Ectodermal cell (in vitro differentiated cells): ENCODE results near the gene CTSO. TPM values are rescaled to one million over a fixed set of nuclear protein-coding genes. Genes with fewer than 3 reads are reported as not detected.

Experiments
- H3K27ac ChIP-seq: 2 replicates; pipeline ENCODE4 v1.7.0; 2013; ENCODE audit warnings: mild to moderate bottlenecking, low read depth, low read length; ENCODE audit not compliant: insufficient read depth, poor library complexity, severe bottlenecking
- H3K27me3 ChIP-seq: 2 replicates; pipeline ENCODE4 v1.7.0; 2013; ENCODE audit warnings: mild to moderate bottlenecking, low read length; ENCODE audit not compliant: insufficient read depth, control insufficient read depth, poor library complexity, severe bottlenecking
- H3K36me3 ChIP-seq: one replicate; pipeline ENCODE4 v1.7.0; 2013; ENCODE audit warnings: low read length; ENCODE audit not compliant: control insufficient read depth, insufficient read depth
- H3K4me1 ChIP-seq: one replicate; pipeline ENCODE4 v1.7.0; 2013; ENCODE audit warnings: low read length; ENCODE audit not compliant: control insufficient read depth, insufficient read depth
- H3K4me3 ChIP-seq: 2 replicates; pipeline ENCODE4 v1.7.0; 2013; ENCODE audit warnings: low read depth, low read length, control low read depth; ENCODE audit not compliant: insufficient read depth
- H3K9me3 ChIP-seq: 2 replicates; pipeline ENCODE4 v1.7.0; 2013; ENCODE audit warnings: mild to moderate bottlenecking, low read length, moderate library complexity; ENCODE audit not compliant: control insufficient read depth
- WGBS, 2 experiments: methylation state at CpG; one replicate each; pipeline ENCODE4 v1.1.7; 2013; ENCODE audit warnings: missing lambda C conversion rate in 2 of 2; 5-methylcytosine and 5-hydroxymethylcytosine counted together
- polyA plus RNA-seq, 4 experiments: library from polyadenylated mRNA; stranded (reverse); fragments of 50-300 nt; gene quantifications; one replicate each; pipeline ENCODE4 v1.2.3, GENCODE V29; 2013

The CTSO gene
- polyA plus RNA-seq (2013, experiment 1 of 4), result 5.6 TPM
- polyA plus RNA-seq (2013, experiment 2 of 4), result 6.8 TPM
- polyA plus RNA-seq (2013, experiment 3 of 4), result 5.3 TPM
- polyA plus RNA-seq (2013, experiment 4 of 4), result 7.4 TPM

GRCh38 chr4:155953151-155954117 is at the start of gene CTSO:
Gene CTSO (minus strand): TSS chr4:155953866. CDS start chr4:155953847, 19 bp downstream.
- Histone ChIP-seq H3K4me3 (peak within 1 kb of the TSS; percentile 61), H3K36me3 (no peaks in the 10 kb centered on the region), H3K4me1 (no peaks in the 10 kb centered on the region), H3K9me3 (no peaks in the 10 kb centered on the region), H3K27ac (no peak within 1 kb of the TSS), H3K27me3 (no peaks in the 10 kb centered on the region)
- 6 to 7% methylated on average over 58 of the region's 58 CpGs for whole genome bisulfite sequencing, 2 experiments

- no peaks in the 10 kb centered on the region for H3K9me3 ChIP-seq
- peaks cover 34% of the 10 kb centered on the region for H3K27me3 ChIP-seq
- no peak overlapping the region for H3K4me3 ChIP-seq
- peaks cover 9% of the 10 kb centered on the region for H3K4me1 ChIP-seq
- no peak overlapping the region for H3K27ac ChIP-seq
- WGBS, 2 experiments, result 100% methylated on average over 2 of the region's 3 CpGs; no CpG with 5 or more reads in 1 of the 2 experiments
- H3K36me3 ChIP-seq, result no peaks in the 10 kb centered on the region
Measured at GRCh38 chr4:156000491-156000890, 46.8 kb upstream of the CTSO start.

- H3K36me3 ChIP-seq, result no peaks in the 10 kb centered on the region
- no peaks in the 10 kb centered on the region for H3K9me3 ChIP-seq
- H3K4me1 ChIP-seq, result peaks cover 9% of the 10 kb centered on the region
- WGBS, 2 experiments, result 6 to 7% methylated on average over 7 of the region's 7 CpGs
- H3K27me3 ChIP-seq, result peaks cover 34% of the 10 kb centered on the region
- H3K27ac ChIP-seq, result peak overlapping the region; percentile 61
- no peak overlapping the region for H3K4me3 ChIP-seq
Measured at GRCh38 chr4:155999725-156000124, 46.1 kb upstream of the CTSO start.

- no peaks in the 10 kb centered on the region for H3K36me3 ChIP-seq
- H3K27ac ChIP-seq, result no peak overlapping the region
- peaks cover 8% of the 10 kb centered on the region for H3K4me1 ChIP-seq
- peaks cover 28% of the 10 kb centered on the region for H3K27me3 ChIP-seq
- H3K4me3 ChIP-seq, result no peak overlapping the region
- H3K9me3 ChIP-seq, result no peaks in the 10 kb centered on the region
Measured at GRCh38 chr4:155995069-155995468, 41.4 kb upstream of the CTSO start.

- Histone ChIP-seq H3K27me3 (no peaks in the 10 kb centered on the region), H3K9me3 (no peaks in the 10 kb centered on the region), H3K36me3 (no peaks in the 10 kb centered on the region), H3K4me3 (no peak overlapping the region), H3K4me1 (no peaks in the 10 kb centered on the region), H3K27ac (no peak overlapping the region)
- 86 to 93% methylated on average over 2 to 4 of the region's 4 CpGs for WGBS, 2 experiments
Measured at GRCh38 chr4:155984106-155984797, 30.6 kb upstream of the CTSO start.

- no peak overlapping the region for H3K4me3 ChIP-seq
- no peaks in the 10 kb centered on the region for H3K4me1 ChIP-seq
- H3K9me3 ChIP-seq, result no peaks in the 10 kb centered on the region
- no peak overlapping the region for H3K27ac ChIP-seq
- no peaks in the 10 kb centered on the region for H3K27me3 ChIP-seq
- WGBS, 2 experiments, result 60 to 67% methylated on average over 2 of the region's 2 CpGs
- H3K36me3 ChIP-seq, result no peaks in the 10 kb centered on the region
Measured at GRCh38 chr4:155982736-155983385, 29.2 kb upstream of the CTSO start.

GRCh38 chr4:155978810-155979209 is 25.1 kb upstream of the CTSO start:
- Histone ChIP-seq H3K4me1 (no peaks in the 10 kb centered on the region), H3K27me3 (no peaks in the 10 kb centered on the region), H3K27ac (no peak overlapping the region), H3K4me3 (no peak overlapping the region), H3K36me3 (no peaks in the 10 kb centered on the region), H3K9me3 (no peaks in the 10 kb centered on the region)
- 93% methylated on average over 4 of the region's 4 CpGs for WGBS, 2 experiments

- H3K27ac ChIP-seq, result no peak overlapping the region
- H3K36me3 ChIP-seq, result no peaks in the 10 kb centered on the region
- H3K27me3 ChIP-seq, result no peaks in the 10 kb centered on the region
- H3K9me3 ChIP-seq, result no peaks in the 10 kb centered on the region
- no peak overlapping the region for H3K4me3 ChIP-seq
- H3K4me1 ChIP-seq, result no peaks in the 10 kb centered on the region
- WGBS, 2 experiments, result 96 to 97% methylated on average over 2 of the region's 2 CpGs
Measured at GRCh38 chr4:155975511-155975910, 21.8 kb upstream of the CTSO start.

GRCh38 chr4:155974996-155975395 is 21.3 kb upstream of the CTSO start:
- no peaks in the 10 kb centered on the region for H3K27me3 ChIP-seq
- H3K4me3 ChIP-seq, result no peak overlapping the region
- no peak overlapping the region for H3K27ac ChIP-seq
- no peaks in the 10 kb centered on the region for H3K36me3 ChIP-seq
- H3K9me3 ChIP-seq, result no peaks in the 10 kb centered on the region
- H3K4me1 ChIP-seq, result no peaks in the 10 kb centered on the region
- WGBS, 2 experiments, result 86% methylated on average over 3 of the region's 3 CpGs

- Histone ChIP-seq H3K4me1 (no peaks in the 10 kb centered on the region), H3K4me3 (no peak overlapping the region), H3K27me3 (no peaks in the 10 kb centered on the region), H3K36me3 (no peaks in the 10 kb centered on the region), H3K9me3 (no peaks in the 10 kb centered on the region), H3K27ac (no peak overlapping the region)
- 96 to 100% methylated on average over 1 of the region's 1 CpG for WGBS, 2 experiments
Measured at GRCh38 chr4:155974476-155974749, 20.7 kb upstream of the CTSO start.
